Panc1 (cell line): ENCODE measurements around the gene COL26A1. TPM values are rescaled to one million over a fixed set of nuclear protein-coding genes. Genes with fewer than 3 reads are reported as not detected.

Experiments used
- ATAC-seq: fragments of 200-7000 bp; cut with Tn5 transposase; 2 replicates; pipeline ENCODE4 v1.9.1; 2020; ENCODE audit warnings: mild to moderate bottlenecking, moderate library complexity
- BruUV-seq: library from RNA; stranded (reverse); fragments of 400-500 nt; replicated peaks from 2 replicates; lab custom pipeline; 2021; lab: Mats Ljungman, UMichigan
- CTCF ChIA-PET: fragments of 300-600 bp; sonication (Branson Sonifier 250); formaldehyde crosslinking; loops from one replicate; lab custom pipeline; 2022; ENCODE audit warnings: antibody characterized with exemption; lab: Charles Lee
- POLR2A ChIA-PET: fragments of 300-600 bp; sonication (Branson Sonifier 250); formaldehyde crosslinking; loops from one replicate; lab custom pipeline; 2022; ENCODE audit warnings: antibody characterized with exemption; lab: Charles Lee
- DNase-seq: peaks from one replicate; pipeline ENCODE4 v3.0.0-alpha.2; 2010; ENCODE audit warnings: low read depth, low spot score
- H3K27ac ChIP-seq: 2 replicates; pipeline ENCODE4 v1.5.1; 2011; ENCODE audit warnings: mild to moderate bottlenecking, low read length, inconsistent platforms
- H3K27me3 ChIP-seq: fragments of 200-500 bp; sonication (Bioruptor generic); 2 replicates; pipeline ENCODE4 v1.6.0; 2014; ENCODE audit warnings: low read length, inconsistent platforms; ENCODE audit not compliant: control insufficient read depth, insufficient read depth
- H3K36me3 ChIP-seq: fragments of 200-500 bp; sonication (Bioruptor generic); 2 replicates; pipeline ENCODE4 v1.5.1; 2014; ENCODE audit warnings: inconsistent platforms, mild to moderate bottlenecking, low read length, moderate library complexity; ENCODE audit not compliant: control insufficient read depth, insufficient read depth
- H3K4me1 ChIP-seq: 2 replicates; pipeline ENCODE4 v1.5.1; 2011; ENCODE audit warnings: inconsistent platforms, mild to moderate bottlenecking, low read length, moderate library complexity; ENCODE audit not compliant: control insufficient read depth, insufficient read depth
- H3K4me3 ChIP-seq, 2 experiments: 2 replicates each; pipeline ENCODE4 v1.5.1; 2011 to 2012; ENCODE audit warnings: low read depth in 2 of 2, low read length in 2 of 2, mild to moderate bottlenecking in 2 of 2, inconsistent platforms in 1 of 2, moderate library complexity in 1 of 2
- H3K9me3 ChIP-seq: fragments of 200-500 bp; sonication (Bioruptor generic); 2 replicates; pipeline ENCODE4 v1.5.1; 2014; ENCODE audit warnings: low read depth, mild to moderate bottlenecking, inconsistent platforms, low read length, moderate library complexity; ENCODE audit not compliant: control insufficient read depth, insufficient read depth
- POLR2AphosphoS5 ChIP-seq: IDR thresholded peaks from 2 replicates; pipeline ENCODE4 v1.6.1; 2012; ENCODE audit warnings: mild to moderate bottlenecking, low read depth, low read length, moderate library complexity
- SIN3A ChIP-seq: IDR thresholded peaks from 2 replicates; pipeline ENCODE4 v1.6.1; 2012; ENCODE audit warnings: low read depth, mild to moderate bottlenecking, low read length, moderate library complexity, borderline replicate concordance; ENCODE audit not compliant: insufficient read depth
- TCF7L2 ChIP-seq: IDR thresholded peaks from 2 replicates; pipeline ENCODE4 v1.6.1; 2011; ENCODE audit warnings: mild to moderate bottlenecking, low read depth, low read length, inconsistent platforms
- in situ Hi-C: cut with HindIII; loops from 2 replicates; pipeline ENCODE4 v1.10.0; 2016; ENCODE audit warnings: low sequenced_read_pairs, low pct_unique_long_range_greater_than_20kb
- intact Hi-C: fragments of 100-400 bp; cut with micrococcal nuclease; formaldehyde crosslinking; loops from one replicate; pipeline ENCODE4 v1.10.0; 2022; ENCODE audit not compliant: unreplicated experiment
- total RNA-seq: library from RNA; stranded (reverse); gene quantifications from one replicate; pipeline ENCODE4 v1.2.1, GENCODE V29; 2021; ENCODE audit not compliant: unreplicated experiment
- TF ChIP-seq, protein P1 (sequence below), 2 experiments: IDR thresholded peaks; 2 replicates each; pipeline ENCODE4 v1.6.1; 2011 to 2012; ENCODE audit warnings: low read depth in 2 of 2, control low read depth in 1 of 2, low read length in 1 of 2, mild to moderate bottlenecking in 1 of 2, moderate library complexity in 1 of 2; ENCODE audit not compliant: insufficient read depth in 1 of 2
- TF ChIP-seq, protein P2 (sequence below): fragments of 450-650 bp; IDR thresholded peaks from 2 replicates; pipeline ENCODE4 v1.5.1; 2017; ENCODE audit warnings: mild to moderate bottlenecking

Gene COL26A1
- total RNA-seq, 1 experiment from 2014 or later: 25.8 TPM

DNA sequence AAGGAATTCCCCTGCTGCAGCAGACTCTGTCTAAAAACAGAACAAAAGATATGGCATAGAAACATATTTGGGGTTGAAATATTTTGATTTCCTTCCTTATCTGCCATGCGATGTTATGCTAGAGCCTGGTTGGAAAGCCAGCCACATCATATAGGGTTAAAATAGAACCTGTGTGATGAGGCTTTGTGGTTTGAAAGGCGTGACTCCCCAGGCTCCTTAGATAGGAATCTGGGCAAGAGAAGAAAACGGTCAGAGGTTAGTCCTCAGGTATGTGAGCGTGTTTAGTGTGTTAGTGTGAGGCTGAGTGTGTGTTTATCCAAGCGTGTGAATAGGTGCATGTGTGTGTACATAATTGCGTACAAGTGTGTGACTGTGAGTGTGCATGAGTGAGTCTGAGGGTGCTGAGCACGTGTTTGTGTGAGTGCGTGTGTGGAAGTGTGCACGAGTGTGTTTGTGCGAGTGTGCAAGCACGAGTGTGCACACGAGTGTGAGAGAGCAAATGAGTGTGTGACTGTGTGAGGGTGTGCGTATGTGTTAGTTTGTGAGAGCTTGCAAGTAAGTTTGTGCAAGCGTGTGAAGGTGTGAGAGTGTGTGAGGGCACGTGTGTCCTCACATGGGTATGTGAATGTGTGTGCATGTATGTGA, 79.9 kb downstream of the COL26A1 start:
- no peak for DNase-seq
- ChIA-PET CTCF (no interaction called here), POLR2A (interaction anchor here (0.6 kb wide), 1 partner anchor 57 kb away, joined by 3 read pairs; no protein-coding TSS in a partner anchor)
- H3K4me3 ChIP-seq: no peak overlapping the region
- no TSS peak for BruUV-seq
- H3K27me3 ChIP-seq: no peaks in the 10 kb centered on the region
- intact Hi-C loops: no loop called here
- TF ChIP-seq POLR2AphosphoS5 (no peak), SIN3A (no peak), TCF7L2 (no peak)
- TF ChIP-seq, protein P1, sequence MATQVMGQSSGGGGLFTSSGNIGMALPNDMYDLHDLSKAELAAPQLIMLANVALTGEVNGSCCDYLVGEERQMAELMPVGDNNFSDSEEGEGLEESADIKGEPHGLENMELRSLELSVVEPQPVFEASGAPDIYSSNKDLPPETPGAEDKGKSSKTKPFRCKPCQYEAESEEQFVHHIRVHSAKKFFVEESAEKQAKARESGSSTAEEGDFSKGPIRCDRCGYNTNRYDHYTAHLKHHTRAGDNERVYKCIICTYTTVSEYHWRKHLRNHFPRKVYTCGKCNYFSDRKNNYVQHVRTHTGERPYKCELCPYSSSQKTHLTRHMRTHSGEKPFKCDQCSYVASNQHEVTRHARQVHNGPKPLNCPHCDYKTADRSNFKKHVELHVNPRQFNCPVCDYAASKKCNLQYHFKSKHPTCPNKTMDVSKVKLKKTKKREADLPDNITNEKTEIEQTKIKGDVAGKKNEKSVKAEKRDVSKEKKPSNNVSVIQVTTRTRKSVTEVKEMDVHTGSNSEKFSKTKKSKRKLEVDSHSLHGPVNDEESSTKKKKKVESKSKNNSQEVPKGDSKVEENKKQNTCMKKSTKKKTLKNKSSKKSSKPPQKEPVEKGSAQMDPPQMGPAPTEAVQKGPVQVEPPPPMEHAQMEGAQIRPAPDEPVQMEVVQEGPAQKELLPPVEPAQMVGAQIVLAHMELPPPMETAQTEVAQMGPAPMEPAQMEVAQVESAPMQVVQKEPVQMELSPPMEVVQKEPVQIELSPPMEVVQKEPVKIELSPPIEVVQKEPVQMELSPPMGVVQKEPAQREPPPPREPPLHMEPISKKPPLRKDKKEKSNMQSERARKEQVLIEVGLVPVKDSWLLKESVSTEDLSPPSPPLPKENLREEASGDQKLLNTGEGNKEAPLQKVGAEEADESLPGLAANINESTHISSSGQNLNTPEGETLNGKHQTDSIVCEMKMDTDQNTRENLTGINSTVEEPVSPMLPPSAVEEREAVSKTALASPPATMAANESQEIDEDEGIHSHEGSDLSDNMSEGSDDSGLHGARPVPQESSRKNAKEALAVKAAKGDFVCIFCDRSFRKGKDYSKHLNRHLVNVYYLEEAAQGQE (IDR thresholded peaks at IDR 0.05; ENCODE audit: insufficient read depth in 1 of 2, low read depth in 2 of 2, low read length in 1 of 2): no peak
- TF ChIP-seq, protein P2, sequence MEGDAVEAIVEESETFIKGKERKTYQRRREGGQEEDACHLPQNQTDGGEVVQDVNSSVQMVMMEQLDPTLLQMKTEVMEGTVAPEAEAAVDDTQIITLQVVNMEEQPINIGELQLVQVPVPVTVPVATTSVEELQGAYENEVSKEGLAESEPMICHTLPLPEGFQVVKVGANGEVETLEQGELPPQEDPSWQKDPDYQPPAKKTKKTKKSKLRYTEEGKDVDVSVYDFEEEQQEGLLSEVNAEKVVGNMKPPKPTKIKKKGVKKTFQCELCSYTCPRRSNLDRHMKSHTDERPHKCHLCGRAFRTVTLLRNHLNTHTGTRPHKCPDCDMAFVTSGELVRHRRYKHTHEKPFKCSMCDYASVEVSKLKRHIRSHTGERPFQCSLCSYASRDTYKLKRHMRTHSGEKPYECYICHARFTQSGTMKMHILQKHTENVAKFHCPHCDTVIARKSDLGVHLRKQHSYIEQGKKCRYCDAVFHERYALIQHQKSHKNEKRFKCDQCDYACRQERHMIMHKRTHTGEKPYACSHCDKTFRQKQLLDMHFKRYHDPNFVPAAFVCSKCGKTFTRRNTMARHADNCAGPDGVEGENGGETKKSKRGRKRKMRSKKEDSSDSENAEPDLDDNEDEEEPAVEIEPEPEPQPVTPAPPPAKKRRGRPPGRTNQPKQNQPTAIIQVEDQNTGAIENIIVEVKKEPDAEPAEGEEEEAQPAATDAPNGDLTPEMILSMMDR: no peak
- H3K27ac ChIP-seq: peak overlapping the region; percentile 66
- in situ Hi-C loops: no loop called here
- ATAC-seq: 0 out of 2 replicates have a peak, but pooled peaks have one; percentile 47
- peaks cover 24% of the 10 kb centered on the region for H3K4me1 ChIP-seq
- H3K36me3 ChIP-seq: no peaks in the 10 kb centered on the region
- no peaks in the 10 kb centered on the region for H3K9me3 ChIP-seq

DNA sequence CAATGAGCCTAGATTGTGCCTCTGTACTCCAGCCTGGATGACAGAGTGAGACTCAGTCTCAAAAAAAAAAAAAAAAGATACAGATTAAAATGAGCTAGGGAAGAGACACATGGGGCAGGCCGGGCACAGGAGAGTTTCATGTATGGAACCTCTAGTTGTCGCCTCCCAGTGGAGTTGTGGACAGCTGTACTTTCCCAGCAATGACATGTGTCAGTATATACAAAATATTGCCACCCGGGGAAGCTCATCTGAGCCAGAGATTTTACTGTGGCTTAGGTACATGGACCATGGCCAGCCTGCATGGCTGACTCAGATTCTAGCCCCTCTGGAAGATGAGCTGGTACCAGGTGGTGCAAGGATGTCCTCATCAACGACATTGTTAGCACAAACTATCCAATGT, 87.4 kb downstream of the COL26A1 start:
- intact Hi-C loops (no loop called here), in situ Hi-C loops (no loop called here)
- ChIA-PET POLR2A (no interaction called here), CTCF (no interaction called here)
- H3K27me3 ChIP-seq: no peaks in the 10 kb centered on the region
- TF ChIP-seq POLR2AphosphoS5: no peak
- TF ChIP-seq, protein P2: no peak
- no peak for TF ChIP-seq SIN3A
- no peak for TF ChIP-seq TCF7L2
- TF ChIP-seq, protein P1 (IDR thresholded peaks at IDR 0.05; ENCODE audit: insufficient read depth in 1 of 2, low read depth in 2 of 2, low read length in 1 of 2): no peak
- no peaks in the 10 kb centered on the region for H3K9me3 ChIP-seq
- no peak overlapping the region for H3K27ac ChIP-seq
- ATAC-seq (no peak), DNase-seq (no peak)
- H3K36me3 ChIP-seq: no peaks in the 10 kb centered on the region
- peaks cover 9% of the 10 kb centered on the region for H3K4me1 ChIP-seq
- H3K4me3 ChIP-seq: no peak overlapping the region
- no TSS peak for BruUV-seq
